B cell (primary cell): Measurements from ENCODE around the gene HK2. TPM values are rescaled to one million over a fixed set of nuclear protein-coding genes. Genes with fewer than 3 reads are reported as not detected.
"Not testable (repeated sequence)": the region's sequence is repeated elsewhere in the genome, so short reads cannot be mapped to it uniquely, and the experiment has no call there.

ENCODE experiments used
- ATAC-seq: fragments of 200-7000 bp; cut with Tn5 transposase; one replicate; pipeline ENCODE4 v1.10.0; 2021; ENCODE audit warnings: low read depth, mild to moderate bottlenecking, moderate number of reproducible peaks, moderate library complexity
- CTCF ChIA-PET: fragments of 350-600 bp; sonication (Branson Sonifier 250); formaldehyde crosslinking; loops from one replicate; lab custom pipeline; 2021; ENCODE audit warnings: antibody characterized with exemption, inconsistent platforms; lab: Charles Lee
- POLR2A ChIA-PET: fragments of 350-600 bp; sonication (Branson Sonifier 250); formaldehyde crosslinking; loops from one replicate; lab custom pipeline; 2021; ENCODE audit warnings: antibody characterized with exemption; lab: Charles Lee
- DNase-seq: peaks from one replicate; pipeline ENCODE4 v3.0.0; 2013
- H2AFZ ChIP-seq: 2 replicates; pipeline ENCODE4 v1.6.1; 2012; ENCODE audit warnings: mild to moderate bottlenecking, low read depth, low read length; ENCODE audit not compliant: insufficient read depth, poor library complexity, severe bottlenecking
- H3K27ac ChIP-seq, 2 donors: 1 replicate in 1 of 2; 2 replicates in 1 of 2; pipeline ENCODE4 v1.5.1; 2012 to 2013; ENCODE audit warnings: low read length in 2 of 2, mild to moderate bottlenecking in 2 of 2, moderate library complexity in 1 of 2
- H3K27me3 ChIP-seq, 4 experiments: fragments of 200-600 bp in 1 of 4; sonication (generic) in 1 of 4; replicated peaks in 1 of 4; 1 replicate in 2 of 4; 2 replicates in 2 of 4; pipeline versions ENCODE4 v1.6.1 to v1.7.0; 2013 to 2016; ENCODE audit warnings: low read length in 3 of 4, mild to moderate bottlenecking in 2 of 4, mixed read lengths in 1 of 4, moderate library complexity in 1 of 4; ENCODE audit not compliant: insufficient read depth in 4 of 4, control insufficient read depth in 3 of 4; ENCODE audit errors: control extremely low read depth in 1 of 4
- H3K36me3 ChIP-seq, 2 experiments: replicated peaks in 1 of 2; 1 replicate in 1 of 2; 2 replicates in 1 of 2; pipeline versions ENCODE4 v1.6.1 to v1.7.1; 2013; ENCODE audit warnings: low read length in 1 of 2; ENCODE audit not compliant: insufficient read depth in 2 of 2, control insufficient read depth in 1 of 2; ENCODE audit errors: control extremely low read depth in 1 of 2, extremely low read depth in 1 of 2
- H3K4me1 ChIP-seq, 2 donors: fragments of 200-600 bp in 1 of 2; sonication (generic) in 1 of 2; 1 replicate in 1 of 2; 2 replicates in 1 of 2; pipeline versions ENCODE4 v1.5.1 to v1.6.1; 2013 to 2017; ENCODE audit warnings: low read length in 2 of 2; ENCODE audit not compliant: control insufficient read depth in 2 of 2, insufficient read depth in 2 of 2
- H3K4me2 ChIP-seq: replicated peaks from 2 replicates; pipeline ENCODE3; 2012; ENCODE audit warnings: mild to moderate bottlenecking, low read depth, low read length; ENCODE audit not compliant: poor library complexity, severe bottlenecking
- H3K4me3 ChIP-seq, 5 experiments: fragments of 200-600 bp in 1 of 5; sonication (generic) in 1 of 5; 1 replicate in 3 of 5; 2 replicates in 2 of 5; pipeline versions ENCODE4 v1.5.1 to v1.7.0; 2011 to 2016; ENCODE audit warnings: low read length in 4 of 5, mild to moderate bottlenecking in 4 of 5, low read depth in 2 of 5, control low read depth in 1 of 5, moderate library complexity in 1 of 5; ENCODE audit not compliant: insufficient read depth in 1 of 5; ENCODE audit errors: control extremely low read depth in 1 of 5, extremely low read depth in 1 of 5
- H3K79me2 ChIP-seq: fragments of 200-600 bp; sonication (generic); one replicate; pipeline ENCODE4 v1.6.0; 2016; ENCODE audit warnings: low read length; ENCODE audit not compliant: control insufficient read depth, insufficient read depth
- H3K9ac ChIP-seq: fragments of 200-600 bp; sonication (generic); 2 replicates; pipeline ENCODE4 v1.6.1; 2017; ENCODE audit warnings: mild to moderate bottlenecking, low read length, moderate library complexity
- H3K9me3 ChIP-seq, 3 donors: one replicate each; pipeline versions ENCODE4 v1.6.1 to v1.7.1; 2013; ENCODE audit warnings: low read length in 2 of 3; ENCODE audit not compliant: control insufficient read depth in 2 of 3, insufficient read depth in 1 of 3; ENCODE audit errors: control extremely low read depth in 1 of 3
- H4K20me1 ChIP-seq: 2 replicates; pipeline ENCODE4 v1.6.0; 2012; ENCODE audit warnings: mild to moderate bottlenecking, low read length; ENCODE audit not compliant: insufficient read depth, control insufficient read depth, poor library complexity, severe bottlenecking
- H3K27ac Mint-ChIP-seq: one replicate; pipeline ENCODE4 v1.8.0; 2021; ENCODE audit warnings: mixed read lengths
- H3K27me3 Mint-ChIP-seq: one replicate; pipeline ENCODE4 v1.8.0; 2021; ENCODE audit warnings: mixed read lengths
- H3K4me1 Mint-ChIP-seq: one replicate; pipeline ENCODE4 v1.8.0; 2021; ENCODE audit warnings: mixed read lengths
- H3K4me3 Mint-ChIP-seq: one replicate; pipeline ENCODE4 v1.8.0; 2021; ENCODE audit warnings: mixed read lengths
- H3K9me3 Mint-ChIP-seq: one replicate; pipeline ENCODE4 v1.8.0; 2022; ENCODE audit warnings: mixed read lengths; ENCODE audit not compliant: insufficient read depth
- CTCF ChIP-seq: fragments of 200-600 bp; IDR thresholded peaks from one replicate; pipeline ENCODE4 v1.8.0; 2022; ENCODE audit warnings: antibody characterized with exemption, mild to moderate bottlenecking
- EZH2 ChIP-seq: IDR thresholded peaks from 2 replicates; pipeline ENCODE4 v1.6.1; 2012; ENCODE audit warnings: borderline replicate concordance, low read depth, mild to moderate bottlenecking, moderate library complexity, low read length; ENCODE audit not compliant: insufficient read depth, poor library complexity, severe bottlenecking
- WGBS: methylation state at CpG from one replicate; pipeline ENCODE4 v1.1.5; 2013; ENCODE audit warnings: missing lambda C conversion rate; ENCODE audit not compliant: insufficient coverage; 5-methylcytosine and 5-hydroxymethylcytosine counted together
- intact Hi-C: fragments of 100-400 bp; cut with micrococcal nuclease; formaldehyde crosslinking; loops from one replicate; pipeline ENCODE4 v1.10.0; 2022
- polyA plus RNA-seq: library from polyadenylated mRNA; depleted of rRNA; stranded (reverse); fragments of >200 nt; gene quantifications from 2 replicates; pipeline ENCODE4 v1.2.3, GENCODE V29; 2012
- total RNA-seq, 2 donors: library from RNA; stranded (reverse); fragments of 120-200 nt in 1 of 2; gene quantifications; 1 replicate in 1 of 2; 2 replicates in 1 of 2; pipeline versions ENCODE4 v1.2.3 to v1.2.4, GENCODE V29; 2013 to 2022

Gene HK2
- total and polyA plus RNA-seq, 2 donors (not counting 1 experiment from before 2014, with no cell fraction given): 5.0 to 5.7 TPM

DNA sequence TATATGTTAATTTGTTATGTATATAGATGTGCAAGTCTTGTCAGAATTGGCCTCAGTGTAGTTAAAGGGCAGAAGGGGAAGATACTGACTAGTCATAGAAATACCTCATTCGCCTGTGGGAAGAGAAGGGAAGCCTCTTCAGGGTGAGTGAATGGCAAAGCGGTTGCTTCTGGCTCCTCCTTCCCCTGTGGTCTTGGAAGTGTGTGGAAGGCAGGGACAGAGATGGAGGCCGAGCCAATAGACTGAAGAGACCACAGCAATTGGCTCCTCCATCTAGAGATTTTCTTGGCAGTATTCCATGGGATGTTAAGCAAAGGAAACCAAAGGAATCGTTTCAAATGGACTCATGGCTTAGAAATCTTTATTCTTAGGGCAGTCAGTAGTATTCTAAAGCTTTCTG lies 57.9 kb downstream of the HK2 start:
- H3K79me2 ChIP-seq, H3K27me3 Mint-ChIP-seq, intact Hi-C loops, H2AFZ ChIP-seq, H3K27me3 ChIP-seq, H3K4me3 ChIP-seq, H3K27ac ChIP-seq, H3K27ac Mint-ChIP-seq, DNase-seq, H3K9me3 Mint-ChIP-seq, H3K4me1 ChIP-seq, H3K9ac ChIP-seq, POLR2A ChIA-PET, H3K4me3 Mint-ChIP-seq, H3K9me3 ChIP-seq, CTCF ChIA-PET, ATAC-seq, H3K4me1 Mint-ChIP-seq, H3K4me2 ChIP-seq, H4K20me1 ChIP-seq: not testable (repeated sequence)
- no CpG with 5 or more reads among the region's 4 CpGs for WGBS
- H3K36me3 ChIP-seq: peaks cover 24 to 41% of the 10 kb centered on the region in 2 experiments

- no peak overlapping the region for H3K9ac ChIP-seq
- Mint-ChIP-seq H3K4me3 (no peak overlapping the region), H3K27me3 (no peaks in the 10 kb centered on the region), H3K4me1 (no peaks in the 10 kb centered on the region), H3K27ac (no peak overlapping the region), H3K9me3 (peaks cover 6% of the 10 kb centered on the region)
- DNase-seq (no peak), ATAC-seq (no peak)
- no peaks in the 10 kb centered on the region for H3K4me1 ChIP-seq
- H3K4me2 ChIP-seq: no peak overlapping the region
- 97% methylated on average over 4 of the region's 5 CpGs for WGBS
- H3K27me3 ChIP-seq: no peaks in the 10 kb centered on the region
- H3K27ac ChIP-seq: no peak overlapping the region
- ChIA-PET CTCF (no interaction called here), POLR2A (no interaction called here)
- no peak overlapping the region for H3K4me3 ChIP-seq
- no peaks in the 10 kb centered on the region for H4K20me1 ChIP-seq
- H3K79me2 ChIP-seq: no peaks in the 10 kb centered on the region
- no peak overlapping the region for H2AFZ ChIP-seq
- intact Hi-C loops: no loop called here
- TF ChIP-seq CTCF (no peak), EZH2 (no peak)
- H3K36me3 ChIP-seq: peaks cover 26 to 34% of the 10 kb centered on the region in 2 experiments
- H3K9me3 ChIP-seq: peaks cover 0 to 7% (median 0%) of the 10 kb centered on the region in 3 donors
These were observed 58.7 kb downstream of the HK2 start for GRCh38 chr2:74892609-74893008.
